H1 (cell line): ENCODE data around the gene ZFAND6. TPM values are rescaled to one million over a fixed set of nuclear protein-coding genes. Genes with fewer than 3 reads are reported as not detected.

ENCODE experiments used
- CTCF ChIA-PET: fragments of 300-600 bp; sonication (Branson Sonifier 250); formaldehyde crosslinking; loops from one replicate; lab custom pipeline; 2021; ENCODE audit not compliant: partially characterized antibody; lab: Charles Lee
- POLR2A ChIA-PET: fragments of 300-600 bp; sonication (Branson Sonifier 250); formaldehyde crosslinking; loops from one replicate; lab custom pipeline; 2021; ENCODE audit warnings: inconsistent platforms; ENCODE audit not compliant: partially characterized antibody; lab: Charles Lee
- DNase-seq, 2 experiments: peaks; one replicate each; pipeline versions ENCODE4 v3.0.0 to v3.0.0-alpha.2; 2010 to 2022; ENCODE audit warnings: low spot score in 2 of 2, low read depth in 1 of 2, mixed read lengths in 1 of 2
- FAIRE-seq: peaks from 2 replicates; lab custom pipeline; 2011; peaks lifted over from hg19 to GRCh38; lab: Jason Lieb, UNC
- H2AFZ ChIP-seq: 2 replicates; pipeline ENCODE4 v1.8.1; 2012; ENCODE audit warnings: low read length, inconsistent platforms
- H2AK5ac ChIP-seq: 2 replicates; pipeline ENCODE4 v1.6.1; 2013; ENCODE audit warnings: low read depth, low read length
- H2BK120ac ChIP-seq: replicated peaks from 2 replicates; pipeline ENCODE3; 2013; ENCODE audit warnings: low read depth, low read length, inconsistent platforms
- H2BK12ac ChIP-seq: 2 replicates; pipeline ENCODE4 v1.6.1; 2013; ENCODE audit warnings: low read depth, low read length
- H2BK15ac ChIP-seq: 2 replicates; pipeline ENCODE4 v1.6.1; 2013; ENCODE audit warnings: low read length
- H2BK20ac ChIP-seq: 2 replicates; pipeline ENCODE4 v1.6.1; 2013; ENCODE audit warnings: low read length
- H2BK5ac ChIP-seq: 2 replicates; pipeline ENCODE4 v1.6.1; 2013; ENCODE audit warnings: low read depth, low read length
- H3K14ac ChIP-seq: 2 replicates; pipeline ENCODE4 v1.6.1; 2013; ENCODE audit warnings: inconsistent platforms; ENCODE audit not compliant: insufficient read length
- H3K18ac ChIP-seq: 2 replicates; pipeline ENCODE4 v1.6.1; 2013; ENCODE audit warnings: low read length; ENCODE audit errors: extremely low read depth
- H3K23ac ChIP-seq: 2 replicates; pipeline ENCODE4 v1.6.1; 2013; ENCODE audit warnings: inconsistent platforms; ENCODE audit not compliant: insufficient read length
- H3K23me2 ChIP-seq: 2 replicates; pipeline ENCODE4 v1.6.1; 2013; ENCODE audit warnings: low read depth, low read length
- H3K27ac ChIP-seq: 2 replicates; pipeline ENCODE4 v1.6.1; 2011; ENCODE audit warnings: low read depth, low read length, inconsistent platforms
- H3K27me3 ChIP-seq, 4 experiments: replicated peaks in 1 of 4; 1 replicate in 1 of 4; 2 replicates in 3 of 4; pipeline versions ENCODE4 v1.6.1 to v1.8.1; 2011 to 2013; ENCODE audit warnings: low read length in 3 of 4, mild to moderate bottlenecking in 3 of 4, inconsistent platforms in 2 of 4, mixed read lengths in 2 of 4, moderate library complexity in 1 of 4; ENCODE audit not compliant: control insufficient read depth in 3 of 4, insufficient read depth in 3 of 4; ENCODE audit errors: extremely low read depth in 1 of 4
- H3K36me3 ChIP-seq, 4 experiments: 2 replicates each; pipeline versions ENCODE4 v1.6.1 to v1.8.1; 2011 to 2013; ENCODE audit warnings: mild to moderate bottlenecking in 4 of 4, low read length in 3 of 4, moderate library complexity in 2 of 4, control low read depth in 1 of 4, inconsistent platforms in 1 of 4; ENCODE audit not compliant: insufficient read depth in 4 of 4, control insufficient read depth in 2 of 4
- H3K4ac ChIP-seq: replicated peaks from 2 replicates; pipeline ENCODE3; 2013; ENCODE audit warnings: low read length, low read depth, mixed read lengths, inconsistent platforms; ENCODE audit not compliant: insufficient read length
- H3K4me1 ChIP-seq, 4 experiments: replicated peaks in 1 of 4; 1 replicate in 1 of 4; 2 replicates in 3 of 4; pipeline versions ENCODE4 v1.6.1 to v1.8.1; 2011 to 2013; ENCODE audit warnings: low read length in 3 of 4, inconsistent platforms in 2 of 4, mixed read lengths in 1 of 4; ENCODE audit not compliant: insufficient read depth in 4 of 4, control insufficient read depth in 3 of 4
- H3K4me2 ChIP-seq, 2 experiments: 2 replicates each; pipeline versions ENCODE4 v1.6.1 to v1.8.1; 2011 to 2013; ENCODE audit warnings: low read depth in 2 of 2, low read length in 2 of 2, control low read depth in 1 of 2, inconsistent platforms in 1 of 2, mild to moderate bottlenecking in 1 of 2; ENCODE audit not compliant: insufficient read depth in 1 of 2
- H3K4me3 ChIP-seq, 4 experiments: fragments of 200-600, 300-600 bp in 1 of 4; sonication (generic), shearing (Covaris generic), sonication (Bioruptor Twin) in 1 of 4; 2 replicates each; pipeline versions ENCODE4 v1.5.1 to v1.8.1; 2011 to 2016; ENCODE audit warnings: low read length in 4 of 4, low read depth in 3 of 4, control low read depth in 2 of 4, inconsistent platforms in 2 of 4, mild to moderate bottlenecking in 2 of 4, mixed read lengths in 1 of 4, moderate library complexity in 1 of 4; ENCODE audit not compliant: insufficient read depth in 2 of 4; ENCODE audit errors: extremely low read depth in 1 of 4
- H3K56ac ChIP-seq: replicated peaks from 2 replicates; pipeline ENCODE3; 2013; ENCODE audit warnings: low read depth, mild to moderate bottlenecking, mixed read lengths, low read length, inconsistent platforms; ENCODE audit not compliant: insufficient read length
- H3K79me1 ChIP-seq: 2 replicates; pipeline ENCODE4 v1.6.1; 2013; ENCODE audit warnings: low read depth, low read length, control low read depth
- H3K79me2 ChIP-seq, 2 experiments: 2 replicates each; pipeline versions ENCODE4 v1.6.1 to v1.8.1; 2012 to 2013; ENCODE audit warnings: low read length in 2 of 2, mild to moderate bottlenecking in 2 of 2, inconsistent platforms in 1 of 2; ENCODE audit not compliant: insufficient read depth in 2 of 2, control insufficient read depth in 1 of 2
- H3K9ac ChIP-seq, 4 experiments: replicated peaks in 1 of 4; 1 replicate in 1 of 4; 2 replicates in 3 of 4; pipeline versions ENCODE4 v1.6.1 to v1.8.1; 2011 to 2013; ENCODE audit warnings: low read depth in 3 of 4, low read length in 3 of 4, control low read depth in 2 of 4, mild to moderate bottlenecking in 2 of 4, moderate library complexity in 2 of 4, inconsistent platforms in 1 of 4; ENCODE audit errors: extremely low read depth in 1 of 4
- H3K9me3 ChIP-seq, 2 experiments: 2 replicates each; pipeline versions ENCODE4 v1.6.1 to v1.8.1; 2012 to 2013; ENCODE audit warnings: mild to moderate bottlenecking in 2 of 2, moderate library complexity in 2 of 2, control low read depth in 1 of 2, inconsistent platforms in 1 of 2, low read depth in 1 of 2, low read length in 1 of 2, mixed read lengths in 1 of 2; ENCODE audit not compliant: insufficient read depth in 2 of 2
- H4K20me1 ChIP-seq, 2 experiments: replicated peaks in 1 of 2; 2 replicates each; pipeline versions ENCODE3 to v1.8.1; 2011 to 2013; ENCODE audit warnings: inconsistent platforms in 2 of 2, low read length in 2 of 2, mild to moderate bottlenecking in 1 of 2; ENCODE audit not compliant: insufficient read depth in 2 of 2, control insufficient read depth in 1 of 2
- H4K5ac ChIP-seq: 2 replicates; pipeline ENCODE4 v1.6.1; 2013; ENCODE audit warnings: low read length, low read depth, mixed read lengths, inconsistent platforms; ENCODE audit not compliant: insufficient read length
- H4K8ac ChIP-seq: 2 replicates; pipeline ENCODE4 v1.8.0; 2013; ENCODE audit warnings: mild to moderate bottlenecking, moderate library complexity, low read length, inconsistent platforms; ENCODE audit not compliant: insufficient read depth; ENCODE audit errors: extremely low read depth
- H4K91ac ChIP-seq: replicated peaks from 2 replicates; pipeline ENCODE3; 2013; ENCODE audit warnings: low read length, mixed read lengths, inconsistent platforms; ENCODE audit not compliant: insufficient read length
- CBX8 ChIP-seq: fragments of 300-800, 300-1000 bp; sonication (generic); IDR thresholded peaks from 2 replicates; pipeline ENCODE4 v1.7.1; 2016; ENCODE audit warnings: low read depth, low read length, borderline replicate concordance
- KDM1A ChIP-seq: fragments of 200-600, 300-600 bp; sonication (generic); IDR thresholded peaks from 2 replicates; pipeline ENCODE4 v1.7.1; 2016; ENCODE audit warnings: mild to moderate bottlenecking, low read length, borderline replicate concordance
- WGBS, 2 experiments: shearing (Covaris generic) in 1 of 2; methylation state at CpG; one replicate each; pipeline versions ENCODE4 v1.1.6 to v1.1.7; 2013 to 2015; ENCODE audit warnings: low lambda C conversion rate in 2 of 2, mixed read lengths in 2 of 2, inconsistent platforms in 1 of 2, low coverage in 1 of 2, missing lambda C conversion rate in 1 of 2; ENCODE audit not compliant: insufficient replicate concordance in 2 of 2, insufficient coverage in 1 of 2, insufficient read length in 1 of 2; ENCODE audit errors: extremely low coverage in 1 of 2, missing lambda C conversion rate in 1 of 2; 5-methylcytosine and 5-hydroxymethylcytosine counted together
- polyA plus RNA-seq, 7 experiments: library from polyadenylated mRNA; depleted of rRNA in 3 of 7; stranded (reverse) in 5 of 7; unstranded in 2 of 7; fragments of >200 nt in 5 of 7; fragments of 200-250 nt in 2 of 7; gene quantifications; 1 replicate in 5 of 7; 2 replicates in 1 of 7; 4 replicates in 1 of 7; pipeline versions ENCODE4 v1.2.1 to v1.2.3, GENCODE V29; 2011 to 2013; ENCODE audit warnings: missing spikeins in 2 of 7, mixed read lengths in 2 of 7
- total RNA-seq: library from RNA; stranded (reverse); fragmentation: NEBNext Ultra II Directional; extraction: Animal tissue kit (Norgen Biotek cat#: 25700); gene quantifications from 2 replicates; pipeline ENCODE4 v1.2.1, GENCODE V29; 2021

Gene ZFAND6
- total and polyA plus RNA-seq, 2 of the 8 experiments (the other 6 are each of a cell fraction or from before 2014, with no cell fraction given): 136 to 237 TPM

- Histone ChIP-seq H2AK5ac (no peak overlapping the region), H2AFZ (no peak overlapping the region), H3K18ac (no peak overlapping the region), H4K20me1 (peaks cover 0 to 3% of the 10 kb centered on the region in 2 experiments), H3K27ac (no peak overlapping the region), H2BK5ac (no peak overlapping the region; the same call in 1 of the 2 replicates), H4K5ac (no peak overlapping the region), H3K79me2 (no peaks in the 10 kb centered on the region), H3K27me3 (peaks cover 0 to 2% (median 0%) of the 10 kb centered on the region in 4 experiments; a peak in 2 of 7 replicates), H2BK120ac (no peak overlapping the region), H2BK12ac (peak overlapping the region; percentile 46; the same call in 1 of the 2 replicates), H2BK20ac (no peak overlapping the region), H3K23ac (no peak overlapping the region), H4K91ac (no peak overlapping the region), H3K56ac (no peak overlapping the region), H3K9ac (no peak overlapping the region), H3K4ac (no peak overlapping the region), H4K8ac (no peak overlapping the region), H3K4me3 (peak overlapping the region in 2 of 4 experiments; percentile 61 to 83; a peak in 5 of 8 replicates), H3K4me1 (peaks cover 0 to 12% (median 2%) of the 10 kb centered on the region in 4 experiments; a peak in 3 of 7 replicates), H2BK15ac (0 out of 2 replicates have a peak overlapping the region, but pooled peaks have one; percentile 32), H3K4me2 (peak overlapping the region; percentile 15 to 93; a peak in 2 of 4 replicates), H3K23me2 (peaks cover 9% of the 10 kb centered on the region), H3K79me1 (peaks cover 3% of the 10 kb centered on the region; the same call in 1 of the 2 replicates), H3K14ac (no peak overlapping the region), H3K9me3 (no peaks in the 10 kb centered on the region), H3K36me3 (no peaks in the 10 kb centered on the region; a peak in 1 of 8 replicates)
- FAIRE-seq: no peak
- ChIA-PET CTCF (interaction anchor here (1.0 to 2.2 kb wide), 6 partner anchors 18 to 156 kb away, joined by 3 to 10 read pairs (median 4); no protein-coding TSS in a partner anchor), POLR2A (interaction anchor here (0.6 to 1.5 kb wide), 9 partner anchors 10 to 357 kb away, joined by 3 to 6 read pairs (median 3); partner anchors contain the start of gene ZFAND6)
- WGBS, 2 experiments: 87% methylated on average over 4 of the region's 4 CpGs; no CpG with 5 or more reads in 1 of the 2 experiments
- DNase-seq: no peak
- TF ChIP-seq KDM1A (no peak), CBX8 (no peak)
Observed at GRCh38 chr15:80153900-80154299, 94.4 kb downstream of the ZFAND6 start.
